ENCODE data around the gene MANBA. TPM values are rescaled to one million over a fixed set of nuclear protein-coding genes. Genes with fewer than 3 reads are reported as not detected.

MANBA gene
- total RNA-seq, 2 experiments from 2014 or later = 16.9 to 18.2 TPM

- CTCF ChIA-PET = no interaction called here
- H3K4me1 ChIP-seq (ENCODE audit: insufficient read depth, low read length) = no peaks in the 10 kb centered on the region
These were observed 34.2 kb upstream of the MANBA start for GRCh38 chr4:102794999-102795398.

DNA sequence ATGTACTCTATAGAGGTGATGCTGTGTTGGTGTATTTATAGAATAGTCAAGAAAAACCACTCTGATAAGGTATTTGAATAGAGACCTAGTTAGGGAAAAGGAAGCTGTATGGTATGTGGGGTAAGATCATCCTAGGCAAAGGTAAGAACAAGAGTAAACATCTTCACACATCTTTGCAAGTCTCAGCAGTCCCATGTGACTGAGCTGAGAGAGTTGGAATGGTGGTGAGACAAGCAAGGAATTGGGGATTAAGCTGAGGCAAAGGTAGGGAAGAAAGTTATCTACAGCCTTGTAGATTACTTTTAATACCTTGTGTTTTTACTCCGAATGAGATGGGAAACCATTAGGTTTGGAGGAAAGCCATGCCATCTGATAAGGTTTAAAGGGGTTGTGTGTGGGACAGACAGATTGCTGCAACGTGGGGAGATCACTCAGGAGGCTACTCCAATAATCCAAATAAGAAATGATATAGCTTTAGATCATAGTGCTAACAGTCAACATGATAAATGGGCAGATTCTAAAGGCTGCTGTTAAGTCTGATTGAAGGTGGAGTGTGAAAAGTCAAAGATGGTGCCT, 31.7 kb upstream of the MANBA start:
- peak; percentile 29 for ATAC-seq (ENCODE audit: poor library complexity)
- Mint-ChIP-seq H3K36me3 (ENCODE audit: low read depth) (peaks cover 71% of the 10 kb centered on the region), H3K27me3 (no peaks in the 10 kb centered on the region), H3K9me3 (peaks cover 22% of the 10 kb centered on the region), H3K4me1 (ENCODE audit: low read depth) (peaks cover 22% of the 10 kb centered on the region), H3K27ac (peak overlapping the region; percentile 14), H3K4me3 (no peak overlapping the region)
- ChIA-PET CTCF (no interaction called here), POLR2A (interaction anchor here (1.2 to 7.1 kb wide), 2 partner anchors 31 to 34 kb away, joined by 3 to 41 read pairs; partner anchors contain the start of gene UBE2D3)
- no peaks in the 10 kb centered on the region for H3K27me3 ChIP-seq (ENCODE audit: control insufficient read depth in 1 of 2, insufficient read depth in 2 of 2, low read length in 2 of 2)
- no peaks in the 10 kb centered on the region for H3K4me1 ChIP-seq (ENCODE audit: insufficient read depth, low read length)
- DNase-seq = no peak
- H3K36me3 ChIP-seq (ENCODE audit: insufficient read depth, low read length) = peaks cover 38% of the 10 kb centered on the region
- no peak overlapping the region for H3K4me3 ChIP-seq (ENCODE audit: low read length)
- TF ChIP-seq CTCF (IDR thresholded peaks at IDR 0.05) = no peak
- intact Hi-C loops (cut with DNase I, micrococcal nuclease) = loop anchor here (5.0 kb wide), 1 partner anchor 35 kb away; the partner anchor contains the start of gene UBE2D3 (in 2 of the 2)
- H3K9me3 ChIP-seq (ENCODE audit: control insufficient read depth in 1 of 2, insufficient read depth in 1 of 2, low read length in 2 of 2) = peaks cover 14 to 16% of the 10 kb centered on the region in 2 experiments
- H3K27ac ChIP-seq (ENCODE audit: low read depth in 1 of 2, low read length in 2 of 2) = no peak overlapping the region

More at GRCh38 chr4:102794999-102795398, 34.2 kb upstream of the MANBA start:
- POLR2A ChIA-PET = interaction anchor here (2.7 kb wide), 1 partner anchor 34 kb away, joined by 9 read pairs; the partner anchor contains the start of gene MANBA
- H3K36me3 ChIP-seq (ENCODE audit: insufficient read depth, low read length) = peaks cover 64% of the 10 kb centered on the region
- intact Hi-C loops (cut with DNase I, micrococcal nuclease) = loop anchor here (5.0 kb wide), 1 partner anchor 32 kb away; the partner anchor contains the start of gene UBE2D3 (in 2 of the 2)
- H3K9me3 ChIP-seq (ENCODE audit: control insufficient read depth in 1 of 2, insufficient read depth in 1 of 2, low read length in 2 of 2) = peaks cover 9 to 16% of the 10 kb centered on the region in 2 experiments
- no peak overlapping the region for H3K4me3 Mint-ChIP-seq
- DNase-seq = no peak
- peak overlapping the region; percentile 12 for H3K27ac Mint-ChIP-seq
- H3K27ac ChIP-seq (ENCODE audit: low read depth in 1 of 2, low read length in 2 of 2) = no peak overlapping the region
- H3K36me3 Mint-ChIP-seq (ENCODE audit: low read depth) = peaks cover 86% of the 10 kb centered on the region
- ATAC-seq (ENCODE audit: poor library complexity) = no peak
- no peaks in the 10 kb centered on the region for H3K27me3 ChIP-seq (ENCODE audit: control insufficient read depth in 1 of 2, insufficient read depth in 2 of 2, low read length in 2 of 2)
- no peaks in the 10 kb centered on the region for H3K27me3 Mint-ChIP-seq
- peaks cover 28% of the 10 kb centered on the region for H3K4me1 Mint-ChIP-seq (ENCODE audit: low read depth)
- no peak overlapping the region for H3K4me3 ChIP-seq (ENCODE audit: low read length)
- H3K9me3 Mint-ChIP-seq = peaks cover 13% of the 10 kb centered on the region
- no peak for TF ChIP-seq CTCF (IDR thresholded peaks at IDR 0.05)

- POLR2A ChIA-PET = interaction anchor here (2.4 to 7.1 kb wide), 2 partner anchors 30 to 35 kb away, joined by 12 to 41 read pairs; partner anchors contain the start of genes MANBA and UBE2D3
- H3K36me3 Mint-ChIP-seq (ENCODE audit: low read depth) = peaks cover 61% of the 10 kb centered on the region
- no peak for TF ChIP-seq CTCF (IDR thresholded peaks at IDR 0.05)
- Histone ChIP-seq H3K27me3 (ENCODE audit: control insufficient read depth in 1 of 2, insufficient read depth in 2 of 2, low read length in 2 of 2) (no peaks in the 10 kb centered on the region), H3K4me1 (ENCODE audit: insufficient read depth, low read length) (no peaks in the 10 kb centered on the region), H3K4me3 (ENCODE audit: low read length) (no peak overlapping the region), H3K36me3 (ENCODE audit: insufficient read depth, low read length) (peaks cover 27% of the 10 kb centered on the region), H3K9me3 (ENCODE audit: control insufficient read depth in 1 of 2, insufficient read depth in 1 of 2, low read length in 2 of 2) (peaks cover 16 to 18% of the 10 kb centered on the region in 2 experiments), H3K27ac (ENCODE audit: low read depth in 1 of 2, low read length in 2 of 2) (no peak overlapping the region)
- no peak overlapping the region for H3K4me3 Mint-ChIP-seq
- intact Hi-C loops (cut with DNase I, micrococcal nuclease) = loop anchor here (5.0 kb wide), 1 partner anchor 36 kb away; the partner anchor contains the start of gene UBE2D3 (in 2 of the 2)
- ATAC-seq (ENCODE audit: poor library complexity) (no peak), DNase-seq (no peak)
- H3K27me3 Mint-ChIP-seq = no peaks in the 10 kb centered on the region
- CTCF ChIA-PET = no interaction called here
- H3K27ac Mint-ChIP-seq = peak overlapping the region; percentile 14
- peaks cover 23% of the 10 kb centered on the region for H3K9me3 Mint-ChIP-seq
- peaks cover 20% of the 10 kb centered on the region for H3K4me1 Mint-ChIP-seq (ENCODE audit: low read depth)
These were observed 30.6 kb upstream of the MANBA start for GRCh38 chr4:102791318-102791835.

Data from CD4-positive, alpha-beta T cell (primary cell).